GM21381 (cell line): Measurements from ENCODE around the gene CA10.

Experiments used
- ATAC-seq: cut with Tn5 transposase; IDR thresholded peaks from one replicate; pipeline ENCODE4 v1.9.1; 2021; ENCODE audit warnings: mild to moderate bottlenecking, moderate library complexity; ENCODE audit not compliant: unreplicated experiment

CA10 gene

DNA sequence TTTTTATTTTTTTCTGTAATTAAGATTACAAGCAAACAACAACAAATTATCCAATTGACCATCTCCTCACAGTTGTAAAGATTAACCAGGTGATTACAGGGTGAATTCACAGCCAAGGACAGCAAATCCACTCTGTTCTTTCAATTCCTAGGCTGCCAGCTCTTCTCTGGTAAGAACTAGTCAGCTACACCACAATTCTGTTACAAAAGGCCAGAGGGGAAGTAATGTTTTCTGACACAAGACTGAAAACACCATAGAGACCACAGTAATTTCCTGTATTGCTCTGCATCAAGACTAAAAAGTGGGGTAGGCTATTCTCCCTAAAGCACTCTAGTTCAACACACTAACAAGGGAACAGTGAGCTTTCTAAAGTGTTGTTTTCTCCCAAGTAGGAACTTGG, 10.6 kb downstream of the CA10 start:
- no peak for ATAC-seq

DNA sequence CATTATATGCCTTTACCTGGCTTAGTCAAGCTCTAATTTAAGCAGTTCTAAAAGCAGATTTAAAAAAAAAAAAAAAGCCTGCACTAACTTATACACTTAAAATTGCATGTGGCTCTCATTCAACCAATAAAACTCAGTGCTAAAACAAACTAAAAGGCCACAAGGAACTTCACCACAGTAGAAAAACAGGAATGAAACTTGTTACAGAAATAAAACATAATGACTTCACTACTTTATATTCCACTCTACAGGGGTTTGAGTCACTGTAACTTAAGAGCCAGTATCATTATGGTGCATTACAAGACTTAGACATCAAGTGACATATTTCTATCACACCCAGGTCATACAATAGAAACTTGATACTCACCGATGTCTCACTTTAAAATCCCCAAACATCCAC, 11.1 kb downstream of the CA10 start:
- no peak for ATAC-seq

DNA sequence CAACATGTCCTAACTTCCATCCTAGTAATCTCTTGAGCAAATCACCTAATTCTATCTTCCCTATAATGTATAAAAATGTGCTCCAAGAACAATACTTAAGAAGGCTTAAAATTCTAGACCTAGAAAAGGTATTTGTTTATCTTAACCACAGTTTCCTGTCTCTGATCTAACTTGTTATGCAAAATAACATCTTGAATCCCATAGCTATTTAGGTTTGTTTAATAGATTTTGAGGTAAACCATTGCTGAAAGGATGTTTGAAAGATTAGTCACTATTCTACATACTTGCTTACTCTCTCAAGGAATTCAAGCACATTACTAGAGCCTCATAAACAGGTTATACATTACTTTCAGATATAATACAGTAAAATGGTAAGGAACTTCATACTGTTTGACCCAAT, 13.0 kb downstream of the CA10 start:
- no peak for ATAC-seq

DNA sequence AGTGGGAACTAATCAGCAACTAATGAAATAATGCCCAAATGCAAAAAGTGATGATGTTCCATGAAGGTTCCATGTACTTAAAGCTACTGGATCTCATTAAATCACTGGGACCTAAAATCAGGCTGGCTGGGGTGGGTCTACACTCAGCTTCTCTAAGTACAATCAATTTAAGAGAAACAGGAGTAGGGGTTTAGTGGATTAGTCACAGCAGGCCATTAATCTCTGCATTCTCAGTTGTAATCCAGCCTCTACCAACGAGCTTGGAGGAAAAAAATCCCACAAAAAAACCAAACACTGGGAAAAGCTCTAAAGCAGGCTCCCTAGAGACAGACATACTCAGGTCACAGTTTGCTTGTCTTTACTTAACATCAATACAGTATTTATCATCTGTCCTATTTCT, 15.0 kb downstream of the CA10 start:
- no peak for ATAC-seq

DNA sequence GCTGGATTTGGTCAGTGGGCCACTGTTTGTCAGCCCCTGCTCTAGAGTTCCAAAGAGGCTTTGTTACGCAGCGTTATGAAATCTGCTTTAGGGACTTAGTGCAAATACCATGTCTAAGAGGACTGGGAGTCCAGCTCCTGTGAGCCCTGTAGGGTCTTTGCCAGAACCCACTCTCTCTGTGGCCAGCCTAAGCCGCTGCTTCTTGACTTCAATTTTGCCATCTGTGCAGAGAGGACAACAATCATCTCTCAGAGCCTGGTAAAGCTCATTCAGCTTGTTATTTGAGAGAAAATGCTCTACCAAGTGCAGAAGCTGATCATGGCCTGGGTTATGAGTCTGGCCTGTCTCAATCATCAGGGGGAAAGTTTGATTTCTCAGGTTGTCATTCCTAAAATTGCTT, 17.9 kb downstream of the CA10 start:
- ATAC-seq = no peak

DNA sequence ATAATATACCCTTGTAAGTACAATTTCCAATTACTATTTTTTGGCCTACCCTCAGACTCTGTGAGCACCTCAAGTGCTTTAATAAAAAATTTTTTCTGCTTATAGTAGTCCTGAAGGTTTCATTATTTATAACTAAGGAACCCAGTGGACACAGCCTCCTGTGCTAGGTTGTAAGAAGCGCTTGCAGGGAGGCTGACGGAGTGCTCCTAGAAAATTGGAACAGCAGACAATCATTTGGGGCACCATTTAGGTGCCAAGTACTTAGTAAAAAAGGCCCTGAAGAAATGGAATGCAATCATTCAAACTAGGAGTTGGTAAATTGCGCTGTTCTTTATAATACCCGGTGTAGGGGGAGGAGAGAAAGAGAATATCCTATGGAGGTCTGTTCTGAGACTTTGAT, 19.8 kb downstream of the CA10 start:
- no peak for ATAC-seq

DNA sequence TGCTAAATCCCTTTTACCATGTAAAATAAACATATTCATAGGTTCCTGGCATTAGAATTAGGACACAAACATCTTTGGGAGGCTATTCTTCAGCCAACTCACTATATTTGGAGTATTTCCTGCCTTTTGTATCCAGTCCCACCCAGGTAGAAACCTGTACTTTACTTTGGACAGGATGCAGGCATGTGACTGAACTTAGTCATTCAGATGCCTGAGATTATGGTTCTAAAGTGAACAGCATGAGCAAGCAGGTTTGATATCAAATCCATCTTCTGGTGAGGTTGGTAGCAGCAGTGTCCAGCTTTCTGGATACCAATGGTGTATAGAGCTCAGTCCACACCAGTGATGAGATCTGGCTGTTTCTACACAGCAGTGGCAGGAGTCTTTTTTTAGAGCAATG, 20.2 kb downstream of the CA10 start:
- no peak for ATAC-seq

DNA sequence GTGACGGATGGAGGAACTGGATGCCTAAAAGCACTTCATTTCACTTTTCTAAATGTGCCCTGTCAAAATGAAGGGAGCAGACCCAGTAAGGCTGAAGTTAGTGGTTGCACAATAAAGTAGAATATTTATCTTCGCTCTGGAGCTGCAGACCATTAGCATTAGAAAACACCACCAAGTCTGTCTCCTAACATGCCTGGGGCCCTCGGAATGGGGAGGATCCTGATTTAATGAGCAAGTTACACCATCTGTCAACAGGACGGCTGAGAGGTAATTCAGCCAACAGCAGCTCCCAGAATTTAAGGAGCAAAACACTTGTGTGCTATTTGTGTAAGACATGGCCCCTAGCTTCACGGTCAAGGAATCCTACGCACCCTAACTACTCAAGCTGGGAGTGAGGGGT, 22.3 kb downstream of the CA10 start:
- no peak for ATAC-seq

DNA sequence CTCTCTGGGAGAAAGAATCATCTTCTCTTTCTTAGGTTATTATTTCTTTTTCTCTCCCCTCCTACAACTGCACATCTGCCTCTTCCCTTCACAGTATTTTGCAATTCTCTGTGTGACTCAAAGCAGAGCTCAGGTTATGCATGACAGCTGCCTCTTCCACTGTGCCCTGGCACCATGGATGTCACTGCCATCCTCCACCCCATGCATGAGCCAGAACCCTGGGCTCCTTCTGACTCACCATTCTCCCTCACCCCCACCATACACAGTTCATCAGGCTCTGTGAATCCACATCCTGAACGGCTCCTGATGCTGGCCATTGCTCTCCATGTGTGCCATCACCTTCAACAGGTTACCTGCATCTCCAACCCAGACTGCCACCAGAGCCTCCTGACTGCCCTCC, 23.9 kb downstream of the CA10 start:
- ATAC-seq = no peak

DNA sequence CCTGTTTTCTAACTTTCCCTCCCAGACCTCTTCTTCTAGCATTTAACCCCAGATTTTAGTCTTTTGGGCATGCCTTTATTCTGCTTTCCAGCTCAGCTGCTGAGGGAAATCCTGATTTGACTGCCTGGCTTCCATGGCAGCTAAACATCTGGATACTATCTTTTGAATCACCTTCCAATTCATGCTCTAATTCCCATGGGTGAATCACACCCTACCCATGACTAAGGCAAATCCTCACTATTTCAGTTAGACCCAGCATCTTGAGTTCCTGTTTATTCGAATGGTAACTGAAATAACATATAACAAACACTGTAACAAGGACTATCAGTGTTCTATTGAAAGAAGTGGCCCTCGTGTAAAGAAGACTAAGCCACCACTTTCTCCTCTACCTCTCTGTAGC, 29.8 kb downstream of the CA10 start:
- ATAC-seq = no peak

DNA sequence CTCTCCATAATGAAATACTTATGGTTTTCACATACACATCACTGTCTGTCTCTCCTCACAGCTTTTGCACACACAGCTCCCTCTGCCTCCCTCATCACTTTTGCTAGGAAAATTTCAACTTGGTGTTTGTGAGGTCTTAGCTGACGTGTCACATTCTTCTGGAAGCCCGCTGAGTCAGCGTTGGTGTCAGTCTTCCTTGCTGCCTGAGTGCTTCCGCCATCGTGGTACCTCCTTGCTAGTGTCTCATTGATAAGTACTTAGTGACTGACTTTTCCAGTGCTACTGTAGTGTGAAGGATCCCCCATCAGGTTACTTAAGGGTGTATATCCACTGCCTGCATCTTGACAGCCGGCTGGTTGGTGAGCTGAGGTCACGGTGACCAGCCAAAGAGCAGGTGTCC, 33.5 kb downstream of the CA10 start:
- no peak for ATAC-seq

DNA sequence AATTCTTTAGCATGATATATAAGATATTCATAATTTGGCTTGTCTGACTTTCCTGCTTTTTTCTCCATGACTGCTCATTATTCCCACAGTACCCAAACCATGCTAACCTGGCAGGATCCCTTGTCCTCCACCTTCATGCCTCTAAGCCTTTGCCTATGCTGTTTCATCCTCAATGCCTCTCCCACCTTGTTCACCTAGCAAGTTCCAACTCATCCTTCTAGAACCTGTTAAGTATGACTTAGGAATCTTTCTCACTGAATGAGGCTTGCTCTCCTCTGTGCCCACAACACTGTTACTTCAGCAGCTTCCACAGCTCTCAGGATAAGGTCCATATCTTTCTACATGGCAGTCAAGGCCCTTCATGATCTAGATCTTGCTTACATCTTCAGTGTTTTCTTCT, 34.0 kb downstream of the CA10 start:
- ATAC-seq = no peak

DNA sequence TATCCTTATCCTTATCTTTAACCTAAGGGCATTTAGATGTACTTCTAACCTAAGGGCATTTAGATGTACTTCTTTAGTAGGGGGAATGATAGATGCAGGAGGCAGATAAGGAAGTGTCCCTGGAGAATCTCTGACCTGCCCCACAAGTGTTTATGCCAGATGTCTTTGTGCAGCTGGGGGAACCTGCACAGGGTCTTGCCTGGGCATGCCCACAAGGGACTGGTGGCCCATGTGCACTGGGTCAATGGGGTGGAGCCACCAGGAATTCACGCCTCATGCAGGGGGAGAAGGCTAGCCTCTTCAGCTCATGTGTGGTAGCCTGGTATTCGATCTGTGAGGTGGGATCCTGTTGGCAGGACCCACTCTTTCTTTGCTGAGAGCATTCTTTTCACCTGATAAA, 38.0 kb downstream of the CA10 start:
- ATAC-seq = no peak

DNA sequence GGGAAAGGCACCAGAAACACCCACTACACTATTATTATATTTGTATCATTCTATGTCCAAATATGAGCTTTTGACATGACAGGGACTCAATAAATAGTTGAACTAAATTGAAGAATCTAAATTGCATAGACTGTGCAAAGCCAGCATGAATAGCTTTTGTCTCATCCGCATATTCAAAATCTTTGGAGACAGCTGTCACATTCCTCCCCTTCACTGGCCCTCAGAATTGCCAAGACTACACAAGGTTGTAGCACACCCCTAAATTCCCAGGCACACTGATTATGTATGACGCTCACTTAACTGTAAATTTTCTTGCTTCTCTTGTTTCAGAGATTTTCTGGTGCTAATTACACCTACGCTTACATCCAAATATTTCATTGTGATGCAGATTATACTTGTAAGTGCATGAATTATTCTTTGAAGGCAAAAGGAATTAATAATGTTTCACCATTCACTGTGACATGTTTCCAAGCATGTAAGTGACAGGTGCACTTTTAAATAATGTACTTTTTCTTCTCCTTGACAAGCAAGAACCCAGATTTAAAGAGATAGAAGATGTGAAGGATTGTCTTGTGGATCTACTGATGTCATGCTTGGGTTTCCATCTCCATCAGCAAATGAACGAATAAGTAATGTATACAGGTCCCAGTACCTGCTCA, 47.5 kb downstream of the CA10 start:
- ATAC-seq = no peak

DNA sequence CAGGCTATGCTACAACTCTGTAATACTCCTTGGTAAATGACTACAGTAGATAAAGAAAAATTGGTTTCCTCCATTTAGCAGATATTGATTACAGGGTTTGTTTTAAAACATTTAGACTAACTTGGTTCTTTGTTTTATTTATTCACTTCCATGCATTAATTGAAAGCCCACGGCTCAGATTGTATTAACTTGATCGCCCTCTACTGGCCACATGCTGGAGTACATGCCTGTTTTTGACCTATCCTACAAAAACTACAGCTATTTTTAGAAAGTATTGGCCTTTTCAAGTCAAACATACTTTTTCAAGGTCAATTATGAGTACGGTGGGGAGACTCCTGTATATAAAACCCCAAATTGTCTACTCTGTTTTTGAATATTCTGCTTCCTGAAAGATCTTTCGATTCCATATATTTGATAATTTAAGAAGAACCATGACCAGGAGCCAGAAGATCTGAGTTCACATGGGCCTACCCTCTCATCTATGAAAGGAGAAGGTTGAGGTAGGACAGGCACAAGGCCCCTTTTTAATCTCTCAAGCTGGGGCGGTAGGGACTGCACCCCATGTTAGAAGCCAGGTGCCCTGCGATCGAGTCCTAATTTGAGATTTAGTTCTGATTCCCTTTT, 51.8 kb downstream of the CA10 start:
- no peak for ATAC-seq

DNA sequence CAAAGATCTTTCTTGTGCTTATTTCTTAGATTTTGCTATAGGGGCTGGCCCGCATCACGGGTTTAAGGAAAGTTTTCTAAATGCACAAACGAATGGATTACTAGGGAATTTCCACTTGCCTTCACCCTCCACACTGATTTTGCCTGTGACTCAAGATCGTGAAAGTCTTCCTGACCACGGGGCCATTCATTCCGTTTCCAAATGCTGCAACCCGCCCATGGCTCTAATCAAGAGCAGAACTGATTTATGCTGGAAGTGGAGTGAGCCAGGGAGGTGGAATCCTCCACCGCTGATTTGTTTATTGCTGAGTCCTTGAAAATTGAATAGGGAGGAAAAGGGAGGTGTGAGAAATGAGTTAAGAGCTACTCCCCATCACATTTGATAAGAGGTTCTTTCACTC, 52.4 kb downstream of the CA10 start:
- no peak for ATAC-seq

DNA sequence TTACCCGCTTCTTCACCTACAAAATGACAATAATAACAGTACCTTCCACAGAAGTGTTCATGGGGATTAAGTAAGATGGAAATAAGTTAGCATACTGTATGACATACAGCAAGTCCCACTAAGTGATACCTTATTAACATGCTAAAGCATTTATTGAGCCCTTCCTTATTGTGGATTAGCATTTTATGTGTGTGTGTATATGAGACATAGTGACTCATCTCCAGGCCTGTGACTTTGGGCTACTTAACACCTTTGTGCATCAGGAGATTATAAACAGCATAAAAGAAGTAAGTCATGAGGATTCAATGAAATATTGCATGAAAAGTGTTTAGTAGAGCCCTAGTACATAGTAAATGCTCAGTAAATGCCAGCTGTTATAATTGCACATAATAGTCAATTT, 52.9 kb downstream of the CA10 start:
- ATAC-seq = no peak

DNA sequence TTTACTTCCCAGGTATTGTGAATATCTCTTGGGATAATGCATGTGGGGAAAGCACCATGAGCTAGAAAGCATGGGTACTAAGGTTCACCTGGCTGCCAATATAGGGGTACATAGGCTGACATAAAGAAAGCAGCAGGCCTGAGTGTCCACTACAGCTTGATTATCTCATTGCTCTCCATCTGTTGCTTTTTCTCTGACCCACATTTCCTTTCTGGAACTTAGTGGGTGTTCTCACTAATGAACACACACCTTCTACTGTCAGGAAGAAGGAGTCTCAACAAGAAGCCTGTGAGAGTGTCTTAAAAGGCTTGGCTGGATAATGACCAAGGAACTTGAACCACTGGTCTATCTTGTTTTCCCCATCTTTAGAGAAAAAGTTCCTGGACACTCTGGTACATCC, 62.5 kb downstream of the CA10 start:
- no peak for ATAC-seq

DNA sequence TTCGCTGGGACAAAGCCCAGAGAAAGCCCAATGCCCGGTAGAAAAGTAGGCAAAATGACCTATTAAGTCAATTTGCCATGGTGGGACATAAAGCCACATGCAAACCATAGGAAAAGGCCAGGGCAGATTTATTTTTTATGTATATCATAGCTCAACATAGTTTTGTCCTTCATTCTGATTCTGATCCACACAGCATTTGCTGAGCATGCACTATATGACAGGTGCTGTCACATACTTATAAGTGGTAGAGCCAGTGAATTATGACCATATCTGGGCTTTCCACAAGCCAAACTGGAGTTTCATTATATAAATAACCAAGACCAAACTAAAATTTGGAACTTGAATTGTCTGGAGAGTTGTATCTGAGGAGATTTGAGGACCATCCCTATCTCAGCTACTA, 74.3 kb downstream of the CA10 start:
- no peak for ATAC-seq

DNA sequence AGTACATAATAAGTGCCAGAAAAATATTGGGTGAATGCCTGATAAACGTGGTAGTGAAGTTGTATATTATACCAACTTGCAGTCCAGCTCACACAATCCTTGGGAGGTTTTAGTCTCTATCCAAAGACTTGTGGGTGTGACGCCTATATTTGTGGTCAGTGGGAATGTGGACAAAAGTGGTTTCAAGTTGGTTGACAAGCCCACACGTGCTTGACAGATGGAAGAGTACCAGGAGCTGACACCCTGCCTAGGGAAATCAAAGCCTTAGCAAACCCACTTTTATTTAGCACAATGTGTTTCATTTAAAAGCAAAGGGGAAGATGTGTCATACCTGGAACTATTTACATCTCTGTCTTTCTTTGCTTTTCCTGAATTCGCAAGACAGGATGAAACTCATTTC, 79.0 kb downstream of the CA10 start:
- ATAC-seq = no peak

DNA sequence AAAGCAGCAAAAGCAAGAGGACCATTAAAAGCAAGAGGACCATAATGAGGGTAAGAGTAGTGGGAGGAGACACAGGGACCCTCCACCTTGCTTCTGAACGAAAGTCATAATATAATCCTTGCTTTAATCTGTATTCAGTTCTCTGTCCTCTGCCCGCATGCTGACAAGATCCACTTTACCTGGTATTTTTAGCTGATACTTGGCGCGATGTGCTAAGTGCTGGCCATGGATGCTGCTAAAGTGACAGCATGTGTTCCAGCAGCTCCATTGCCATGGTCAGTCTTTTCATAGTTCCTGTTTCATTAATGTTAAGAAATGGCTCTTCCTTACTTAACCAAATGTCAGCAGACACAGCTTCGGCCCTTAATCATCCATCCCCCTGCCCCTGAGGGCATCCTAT, 86.8 kb downstream of the CA10 start:
- no peak for ATAC-seq

DNA sequence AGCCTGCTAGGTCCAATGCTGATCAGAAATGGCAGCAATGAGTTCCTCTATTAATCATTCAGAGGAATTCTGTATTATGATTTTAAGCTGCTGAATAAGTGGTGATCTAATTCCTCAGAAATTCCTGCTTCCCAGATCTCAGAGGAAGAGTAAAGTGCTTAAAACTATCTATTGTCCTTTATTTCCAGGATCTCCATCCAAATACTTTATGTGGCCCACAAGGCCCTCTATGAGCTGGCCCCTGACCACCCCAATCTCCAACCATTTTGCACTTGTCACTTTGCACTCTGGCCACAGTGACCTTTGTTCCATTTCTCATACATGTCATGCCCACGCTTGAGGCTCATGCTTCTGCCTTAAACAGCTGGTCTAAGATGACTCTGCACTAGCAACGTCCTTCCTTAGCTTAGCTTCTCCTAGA, 93.7 kb downstream of the CA10 start:
- no peak for ATAC-seq

DNA sequence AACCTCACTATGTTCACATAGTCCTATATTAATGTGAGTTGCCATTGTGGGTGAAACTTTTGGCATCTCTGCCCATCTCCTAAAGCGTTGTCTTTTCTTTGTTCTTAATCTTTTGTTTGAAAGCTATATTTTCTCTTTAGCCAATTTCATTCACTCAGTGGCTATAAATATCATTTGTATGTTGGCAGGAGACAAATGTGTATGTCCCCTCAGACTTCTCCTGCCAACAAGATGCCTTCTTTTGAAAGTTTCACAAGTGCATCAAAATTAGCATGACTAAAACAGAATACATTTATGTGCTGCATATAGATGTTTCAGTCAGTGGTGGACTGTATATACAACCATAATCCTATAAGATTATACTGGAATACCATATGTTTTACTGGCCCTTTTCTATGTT, 109.0 kb downstream of the CA10 start:
- no peak for ATAC-seq
